ENCODE measurements around the gene UBA6. TPM values are rescaled to one million over a fixed set of nuclear protein-coding genes. Genes with fewer than 3 reads are reported as not detected.

UBA6 gene

DNA sequence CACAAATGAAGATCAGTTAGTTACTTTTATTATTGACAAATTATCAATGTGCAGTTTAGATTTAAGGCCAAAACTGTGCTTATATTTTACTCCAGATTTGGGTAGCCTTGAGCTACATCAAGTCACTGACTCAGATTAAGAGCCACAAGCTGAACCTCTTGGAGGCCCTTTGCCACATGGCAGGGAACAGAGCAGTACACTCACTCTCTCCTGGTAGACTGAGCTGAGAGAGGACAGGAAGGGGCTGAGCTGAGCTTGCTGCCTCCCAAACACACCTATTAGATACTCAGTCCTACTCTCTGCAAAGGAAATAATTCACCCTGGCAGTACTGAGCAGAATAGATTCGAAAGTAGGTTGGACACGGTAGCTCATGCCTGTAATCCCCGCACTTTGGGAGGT, 134.6 kb downstream of the UBA6 start:
- Histone ChIP-seq H3K4ac (ENCODE audit: low read depth in 1 of 2, low read length in 2 of 2) (no peak overlapping the region), H2BK120ac (ENCODE audit: low read depth, low read length) (no peak overlapping the region), H2BK12ac (ENCODE audit: low read length in 2 of 2) (no peak overlapping the region), H2AFZ (ENCODE audit: low read depth, low read length) (no peak overlapping the region), H3K79me1 (replicated peaks; ENCODE audit: low read length, poor library complexity, severe bottlenecking) (no peaks in the 10 kb centered on the region), H2BK5ac (ENCODE audit: low read depth, low read length, poor library complexity, severe bottlenecking) (no peak overlapping the region), H2AK5ac (ENCODE audit: low read length, severe bottlenecking) (no peak overlapping the region), H3K18ac (ENCODE audit: low read depth in 1 of 2, low read length in 2 of 2) (no peak overlapping the region), H2BK15ac (ENCODE audit: low read depth, poor library complexity, severe bottlenecking) (no peak overlapping the region), H3K4me3 (ENCODE audit: insufficient read depth in 1 of 2, low read depth in 1 of 2, low read length in 2 of 2) (no peak overlapping the region), H3K23ac (ENCODE audit: low read length in 2 of 2) (no peak overlapping the region), H3K27ac (ENCODE audit: low read length, poor library complexity, severe bottlenecking) (no peak overlapping the region), H3K9ac (ENCODE audit: low read length) (no peak overlapping the region), H3K27me3 (ENCODE audit: control insufficient read depth in 1 of 2, insufficient read depth in 1 of 2, low read length in 2 of 2) (no peaks in the 10 kb centered on the region), H3K9me3 (ENCODE audit: control insufficient read depth, low read length) (no peaks in the 10 kb centered on the region), H3K36me3 (ENCODE audit: control insufficient read depth in 1 of 2, insufficient read depth in 2 of 2, low read depth in 1 of 2, low read length in 2 of 2) (no peaks in the 10 kb centered on the region), H3K14ac (ENCODE audit: low read length in 2 of 2) (no peak overlapping the region), H4K91ac (ENCODE audit: low read length) (no peak overlapping the region), H4K8ac (ENCODE audit: low read length) (no peak overlapping the region), H3K4me1 (ENCODE audit: control insufficient read depth, insufficient read depth, low read depth, low read length) (no peaks in the 10 kb centered on the region), H3K4me2 (ENCODE audit: low read length, poor library complexity, severe bottlenecking) (no peak overlapping the region)
- WGBS: 92% methylated on average over 3 of the region's 3 CpGs
- no peak for DNase-seq

- Histone ChIP-seq H2BK5ac (ENCODE audit: low read depth, low read length, poor library complexity, severe bottlenecking) (no peak overlapping the region), H2BK12ac (ENCODE audit: low read length in 2 of 2) (no peak overlapping the region), H3K18ac (ENCODE audit: low read depth in 1 of 2, low read length in 2 of 2) (no peak overlapping the region), H4K91ac (ENCODE audit: low read length) (no peak overlapping the region), H3K9ac (ENCODE audit: low read length) (no peak overlapping the region), H2BK120ac (ENCODE audit: low read depth, low read length) (no peak overlapping the region), H3K79me1 (replicated peaks; ENCODE audit: low read length, poor library complexity, severe bottlenecking) (no peaks in the 10 kb centered on the region), H3K4ac (ENCODE audit: low read depth in 1 of 2, low read length in 2 of 2) (no peak overlapping the region), H3K4me3 (ENCODE audit: insufficient read depth in 1 of 2, low read depth in 1 of 2, low read length in 2 of 2) (no peak overlapping the region), H3K14ac (ENCODE audit: low read length in 2 of 2) (no peak overlapping the region), H3K4me1 (ENCODE audit: control insufficient read depth, insufficient read depth, low read depth, low read length) (no peaks in the 10 kb centered on the region), H3K27me3 (ENCODE audit: control insufficient read depth in 1 of 2, insufficient read depth in 1 of 2, low read length in 2 of 2) (no peaks in the 10 kb centered on the region), H2AFZ (ENCODE audit: low read depth, low read length) (no peak overlapping the region), H3K4me2 (ENCODE audit: low read length, poor library complexity, severe bottlenecking) (no peak overlapping the region), H3K9me3 (ENCODE audit: control insufficient read depth, low read length) (no peaks in the 10 kb centered on the region), H2BK15ac (ENCODE audit: low read depth, poor library complexity, severe bottlenecking) (no peak overlapping the region), H3K36me3 (ENCODE audit: control insufficient read depth in 1 of 2, insufficient read depth in 2 of 2, low read depth in 1 of 2, low read length in 2 of 2) (no peaks in the 10 kb centered on the region), H3K27ac (ENCODE audit: low read length, poor library complexity, severe bottlenecking) (no peak overlapping the region), H3K23ac (ENCODE audit: low read length in 2 of 2) (no peak overlapping the region), H2AK5ac (ENCODE audit: low read length, severe bottlenecking) (no peak overlapping the region), H4K8ac (ENCODE audit: low read length) (no peak overlapping the region)
- no peak for DNase-seq
Observed at GRCh38 chr4:67565284-67565683, 135.7 kb downstream of the UBA6 start.

Small RNA genes within 50 kb of the gene (small RNA-seq; reads per million reads assigned to genes)
- gene AC096720.1 (ENCODE audit: low read depth): not detected
- not detected for gene RF00091 (ENCODE audit: low read depth)
